Activated CD4-positive, alpha-beta T cell treated with anti-CD3 and anti-CD28 coated beads, Interleukin-2, Interleukin-6, amounts not matched to agents 100 ng/mL and 50 ng/mL, durations not matched to agents 16 hours and 8 hours (primary cell): ENCODE data around the gene BBX.

Experiments
- DNase-seq: peaks from one replicate; pipeline ENCODE4 v3.0.0-alpha.2; 2020

The BBX gene

GRCh38 chr3:107522510-107523288 lies at the start of gene BBX:
Gene BBX (plus strand): TSS chr3:107522962. CDS start chr3:107710461, 187,499 bp downstream.
- peak; percentile 93 for DNase-seq

GRCh38 chr3:107476462-107476861 lies 46.3 kb upstream of the BBX start:
- DNase-seq: no peak

GRCh38 chr3:107487490-107487889 lies 35.3 kb upstream of the BBX start:
- DNase-seq: no peak

- DNase-seq: no peak
Measured at GRCh38 chr3:107488942-107489341, 33.8 kb upstream of the BBX start.

- DNase-seq: no peak
Measured at GRCh38 chr3:107493134-107493533, 29.6 kb upstream of the BBX start.

GRCh38 chr3:107496855-107497254 lies 25.9 kb upstream of the BBX start:
- DNase-seq: no peak

GRCh38 chr3:107498646-107499045 lies 24.1 kb upstream of the BBX start:
- no peak for DNase-seq

GRCh38 chr3:107506458-107506857 lies 16.3 kb upstream of the BBX start:
- DNase-seq: no peak

GRCh38 chr3:107508331-107508730 lies 14.4 kb upstream of the BBX start:
- DNase-seq: no peak

- DNase-seq: no peak
Measured at GRCh38 chr3:107512108-107512507, 10.7 kb upstream of the BBX start.

GRCh38 chr3:107514453-107514852 lies 8.3 kb upstream of the BBX start:
- no peak for DNase-seq

- no peak for DNase-seq
Measured at GRCh38 chr3:107516475-107516874, 6.3 kb upstream of the BBX start.

GRCh38 chr3:107520535-107520934 lies 2.2 kb upstream of the BBX start:
- no peak for DNase-seq

GRCh38 chr3:107521469-107522059 lies 1.2 kb upstream of the BBX start:
- no peak for DNase-seq

- no peak for DNase-seq
Measured at GRCh38 chr3:107523289-107523538, 452 bp downstream of the BBX start.

GRCh38 chr3:107523539-107524325 lies 970 bp downstream of the BBX start:
- peak; percentile 56 for DNase-seq

- peak; percentile 21 for DNase-seq
Measured at GRCh38 chr3:107524326-107524840, 1.6 kb downstream of the BBX start.

- DNase-seq: peak; percentile 23
Measured at GRCh38 chr3:107524841-107525643, 2.3 kb downstream of the BBX start.

GRCh38 chr3:107525644-107526305 lies 3.0 kb downstream of the BBX start:
- DNase-seq: peak; percentile 17

GRCh38 chr3:107531917-107532469 lies 9.2 kb downstream of the BBX start:
- DNase-seq: no peak

- DNase-seq: no peak
Measured at GRCh38 chr3:107540857-107541256, 18.1 kb downstream of the BBX start.

GRCh38 chr3:107542665-107543064 lies 19.9 kb downstream of the BBX start:
- no peak for DNase-seq
